Stimulated activated naive CD8-positive, alpha-beta T cell treated with anti-CD3 and anti-CD28 coated beads, Interleukin-15, amount 100 ng/mL, for 72 hours (primary cell): ENCODE data around the gene NME8.

ENCODE experiments used
- ATAC-seq: fragments of 150-1000 bp; cut with Tn5 transposase; 2 replicates; pipeline ENCODE4 v1.10.0; 2021; ENCODE audit warnings: mild to moderate bottlenecking, moderate library complexity
- DNase-seq, 2 donors: peaks; one replicate each; pipeline ENCODE4 v3.0.0; 2021 to 2022
- H3K27ac Mint-ChIP-seq, 2 donors: one replicate each; pipeline ENCODE4 v1.8.0; 2022; ENCODE audit warnings: mild to moderate bottlenecking in 2 of 2, mixed read lengths in 2 of 2, moderate library complexity in 2 of 2
- H3K27me3 Mint-ChIP-seq: one replicate; pipeline ENCODE4 v1.8.0; 2022; ENCODE audit warnings: mixed read lengths
- H3K4me1 Mint-ChIP-seq: one replicate; pipeline ENCODE4 v1.8.0; 2022; ENCODE audit warnings: mild to moderate bottlenecking, mixed read lengths
- H3K4me3 Mint-ChIP-seq, 2 donors: one replicate each; pipeline ENCODE4 v1.8.0; 2022; ENCODE audit warnings: mild to moderate bottlenecking in 2 of 2, mixed read lengths in 2 of 2, moderate library complexity in 1 of 2
- H3K9me3 Mint-ChIP-seq, 2 donors: one replicate each; pipeline ENCODE4 v1.8.0; 2022; ENCODE audit warnings: mixed read lengths in 2 of 2

NME8 gene

DNA sequence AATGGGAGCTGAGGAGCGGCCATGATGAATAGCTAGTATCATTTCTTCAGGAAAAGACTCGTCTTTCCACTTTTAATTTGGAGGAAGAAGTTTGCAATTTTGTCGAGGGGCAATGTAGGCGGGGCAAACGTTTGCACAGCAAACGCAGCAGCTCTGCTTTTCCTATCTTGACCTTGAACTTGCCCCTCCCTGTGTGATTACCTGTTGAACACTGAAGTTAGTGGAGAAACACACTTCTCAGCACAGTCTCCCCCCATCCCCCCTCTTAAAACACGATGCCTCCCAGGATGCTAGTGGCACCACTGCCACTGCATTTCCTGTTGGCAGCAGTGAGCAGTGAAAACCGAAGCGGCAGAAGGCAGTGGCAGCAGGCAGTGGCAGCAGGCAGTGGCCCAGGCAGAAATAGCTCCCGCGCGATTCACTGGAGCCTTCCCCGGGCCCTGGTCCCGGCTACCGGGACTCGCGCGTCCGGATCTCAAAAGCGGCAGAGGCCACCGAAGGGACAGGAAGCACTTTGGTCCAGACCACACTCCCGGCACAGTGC, 72.0 kb downstream of the NME8 start, which contains the start of gene EPDR1:
EPDR1 (plus strand) TSS at position 336 of the 544 bp plus-strand sequence. CDS start 300 bp downstream, outside the sequence.
- Mint-ChIP-seq H3K27ac (peak within 1 kb of the TSS in 1 of 2 donors; percentile 16), H3K9me3 (no peaks in the 10 kb centered on the region), H3K27me3 (peaks cover 69% of the 10 kb centered on the region), H3K4me3 (peak within 1 kb of the TSS; percentile 79 to 84), H3K4me1 (peaks cover 28% of the 10 kb centered on the region)
- ATAC-seq (peak; percentile 76), DNase-seq (peak in 1 of 2 donors; percentile 63)

DNA sequence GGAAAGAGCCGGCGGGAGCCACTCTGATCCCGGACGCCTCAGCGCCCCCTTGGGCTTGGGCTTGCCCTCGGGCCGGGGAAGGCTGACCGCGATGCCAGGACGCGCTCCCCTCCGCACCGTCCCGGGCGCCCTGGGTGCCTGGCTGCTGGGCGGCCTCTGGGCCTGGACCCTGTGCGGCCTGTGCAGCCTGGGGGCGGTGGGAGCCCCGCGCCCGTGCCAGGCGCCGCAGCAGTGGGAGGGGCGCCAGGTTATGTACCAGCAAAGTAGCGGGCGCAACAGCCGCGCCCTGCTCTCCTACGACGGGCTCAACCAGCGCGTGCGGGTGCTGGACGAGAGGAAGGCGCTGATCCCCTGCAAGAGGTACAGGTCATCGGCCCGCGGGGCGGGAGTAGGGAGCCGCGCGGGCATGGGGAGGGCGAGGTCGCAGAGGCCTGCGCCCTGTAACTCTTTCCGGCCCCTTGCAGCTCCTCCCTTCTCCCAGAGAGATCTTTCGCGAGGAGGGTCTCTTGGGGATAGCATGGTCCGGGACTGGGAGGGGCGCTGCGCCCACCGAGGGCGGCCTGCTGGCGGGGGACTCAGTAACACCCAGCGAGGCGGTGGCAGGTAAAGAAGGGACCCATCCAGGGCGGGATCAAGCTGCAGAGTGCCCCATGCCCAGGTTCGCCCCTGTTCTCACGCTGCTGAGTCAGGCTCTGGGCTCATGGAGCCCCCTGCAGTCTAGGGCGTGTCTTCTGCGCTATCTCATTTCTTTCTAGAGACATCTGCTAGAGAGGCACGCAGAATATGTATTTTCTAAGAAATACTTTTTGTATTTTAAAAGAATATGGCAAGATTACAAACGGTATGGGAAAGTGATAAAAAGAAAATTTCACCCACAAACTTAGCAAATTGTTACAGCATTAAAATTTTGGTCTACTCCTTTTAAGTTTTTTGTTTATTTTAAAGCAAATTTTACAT, 72.7 kb downstream of the NME8 start:
- Mint-ChIP-seq H3K9me3 (no peaks in the 10 kb centered on the region), H3K27me3 (peaks cover 62% of the 10 kb centered on the region), H3K4me1 (peaks cover 22% of the 10 kb centered on the region), H3K4me3 (peak overlapping the region; percentile 79 to 84), H3K27ac (no peak overlapping the region)
- DNase-seq (peak; percentile 32 to 35), ATAC-seq (peak; percentile 64)

GRCh38 chr7:37921876-37922275, 73.5 kb downstream of the NME8 start:
- no peak for DNase-seq
- Mint-ChIP-seq H3K4me1 (peaks cover 14% of the 10 kb centered on the region), H3K27me3 (peaks cover 54% of the 10 kb centered on the region), H3K27ac (no peak overlapping the region), H3K9me3 (no peaks in the 10 kb centered on the region), H3K4me3 (peak overlapping the region in 1 of 2 donors; percentile 50)
- ATAC-seq, result no peak

GRCh38 chr7:37923996-37924395, 75.6 kb downstream of the NME8 start:
- Mint-ChIP-seq H3K27ac (no peak overlapping the region), H3K27me3 (peaks cover 33% of the 10 kb centered on the region), H3K4me1 (peaks cover 7% of the 10 kb centered on the region), H3K4me3 (no peak overlapping the region), H3K9me3 (no peaks in the 10 kb centered on the region)
- DNase-seq, result no peak
- no peak for ATAC-seq

DNA sequence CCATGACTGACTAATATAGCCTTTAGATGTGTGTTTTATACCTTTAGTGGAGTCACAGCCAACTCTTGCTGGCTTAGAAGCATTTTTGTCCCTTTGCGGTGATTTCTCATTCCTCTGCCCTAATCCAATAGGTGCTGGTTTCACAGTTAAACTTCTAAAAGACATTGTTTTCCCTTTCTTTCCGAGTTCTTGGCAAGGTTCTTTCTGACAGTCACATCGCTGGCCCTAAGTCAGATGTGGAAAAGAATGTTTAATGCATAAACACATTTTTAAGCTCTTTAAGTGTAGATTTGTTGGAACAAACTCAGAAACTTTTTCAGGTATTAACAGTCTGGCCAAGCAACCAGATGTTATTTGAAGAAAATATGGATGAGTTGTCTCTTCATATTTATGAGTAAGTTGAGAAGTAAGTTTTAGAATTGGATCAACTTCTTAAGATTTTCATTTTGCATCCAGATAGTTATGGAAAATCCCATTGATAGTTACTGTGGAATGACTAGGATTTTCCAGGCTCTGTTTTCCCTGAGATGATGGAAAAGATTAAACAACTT, 76.2 kb downstream of the NME8 start:
- Mint-ChIP-seq H3K9me3 (no peaks in the 10 kb centered on the region), H3K27ac (no peak overlapping the region), H3K4me3 (no peak overlapping the region), H3K27me3 (peaks cover 27% of the 10 kb centered on the region), H3K4me1 (peaks cover 7% of the 10 kb centered on the region)
- ATAC-seq, result no peak
- no peak for DNase-seq

GRCh38 chr7:37925620-37926019, 77.2 kb downstream of the NME8 start:
- no peak for ATAC-seq

DNA sequence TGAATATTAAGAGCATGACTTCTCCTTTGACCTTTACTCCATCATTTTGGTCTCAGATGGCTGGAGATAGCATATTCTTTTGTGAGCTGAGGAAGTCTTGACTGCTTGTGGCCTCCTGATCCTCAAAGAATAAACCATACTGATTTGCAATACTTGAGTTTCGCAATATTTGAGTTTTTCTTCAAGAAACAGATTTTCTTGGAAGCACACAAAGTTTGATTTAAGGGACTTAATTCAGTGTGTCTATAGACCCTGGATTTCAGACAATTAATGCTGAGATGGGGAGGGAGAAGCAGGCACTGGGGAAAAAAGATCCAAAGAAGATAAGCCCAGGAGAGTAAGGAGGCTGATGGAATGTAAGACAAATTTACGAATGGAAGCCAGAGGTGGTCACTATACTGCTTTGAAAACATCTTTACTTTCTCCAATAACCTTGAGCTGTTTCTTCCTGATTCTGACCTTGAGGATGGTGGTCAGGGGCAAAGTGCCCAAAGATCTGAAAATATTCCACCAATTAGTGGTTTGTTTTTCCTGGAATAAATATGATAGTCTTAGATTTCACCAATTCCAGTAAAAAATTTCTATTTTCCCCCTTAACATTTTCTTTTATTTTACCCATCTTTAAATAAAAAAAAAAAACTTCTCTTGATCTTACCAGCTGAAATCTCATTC, 79.5 kb downstream of the NME8 start:
- Mint-ChIP-seq H3K4me3 (no peak overlapping the region), H3K4me1 (no peaks in the 10 kb centered on the region), H3K27ac (no peak overlapping the region), H3K27me3 (peaks cover 2% of the 10 kb centered on the region), H3K9me3 (no peaks in the 10 kb centered on the region)
- ATAC-seq (no peak), DNase-seq (no peak)

More at GRCh38 chr7:37925620-37926019, 77.2 kb downstream of the NME8 start:
- Mint-ChIP-seq H3K4me3 (no peak overlapping the region), H3K9me3 (no peaks in the 10 kb centered on the region), H3K27ac (no peak overlapping the region), H3K27me3 (peaks cover 17% of the 10 kb centered on the region), H3K4me1 (peaks cover under 1% of the 10 kb centered on the region)
- no peak for DNase-seq

DNA sequence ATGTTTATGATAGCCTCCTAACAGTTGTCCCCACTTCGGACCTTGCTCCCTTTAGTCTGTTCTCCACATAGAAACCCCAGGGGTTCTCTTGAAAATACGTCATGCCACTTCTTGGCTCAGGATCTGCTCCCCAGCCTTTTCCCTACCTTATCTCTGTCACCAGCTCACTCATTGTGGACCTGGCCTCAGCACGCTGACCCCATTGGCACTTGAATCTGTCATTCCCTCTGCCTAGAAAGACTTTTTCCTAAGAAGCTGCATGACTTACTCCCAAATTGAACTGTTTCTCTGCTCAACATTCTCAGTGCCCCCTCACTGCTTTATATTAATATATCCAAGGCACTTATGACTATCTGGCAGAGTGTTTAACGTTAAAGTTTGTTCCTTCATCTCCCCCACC, 80.5 kb downstream of the NME8 start:
- ATAC-seq (no peak), DNase-seq (no peak)
- H3K27ac Mint-ChIP-seq, result no peak overlapping the region
- H3K27me3 Mint-ChIP-seq, result no peaks in the 10 kb centered on the region
- H3K4me1 Mint-ChIP-seq, result no peaks in the 10 kb centered on the region
- no peak overlapping the region for H3K4me3 Mint-ChIP-seq
- no peaks in the 10 kb centered on the region for H3K9me3 Mint-ChIP-seq

- no peaks in the 10 kb centered on the region for H3K4me1 Mint-ChIP-seq
- H3K27ac Mint-ChIP-seq, result no peak overlapping the region
- no peaks in the 10 kb centered on the region for H3K9me3 Mint-ChIP-seq
- ATAC-seq, result no peak
- DNase-seq, result no peak
- H3K27me3 Mint-ChIP-seq, result no peaks in the 10 kb centered on the region
- no peak overlapping the region for H3K4me3 Mint-ChIP-seq
Measured at GRCh38 chr7:37930226-37930948, 82.0 kb downstream of the NME8 start.

GRCh38 chr7:37932543-37932942, 84.1 kb downstream of the NME8 start:
- Mint-ChIP-seq H3K27me3 (no peaks in the 10 kb centered on the region), H3K4me1 (no peaks in the 10 kb centered on the region), H3K27ac (no peak overlapping the region), H3K4me3 (no peak overlapping the region), H3K9me3 (peaks cover 7 to 11% of the 10 kb centered on the region in 2 donors)
- no peak for ATAC-seq
- DNase-seq, result no peak

- Mint-ChIP-seq H3K4me1 (no peaks in the 10 kb centered on the region), H3K27me3 (no peaks in the 10 kb centered on the region), H3K9me3 (peaks cover 7 to 11% of the 10 kb centered on the region in 2 donors), H3K27ac (no peak overlapping the region), H3K4me3 (no peak overlapping the region)
- ATAC-seq (no peak), DNase-seq (no peak)
Measured at GRCh38 chr7:37933018-37933566, 84.7 kb downstream of the NME8 start.

DNA sequence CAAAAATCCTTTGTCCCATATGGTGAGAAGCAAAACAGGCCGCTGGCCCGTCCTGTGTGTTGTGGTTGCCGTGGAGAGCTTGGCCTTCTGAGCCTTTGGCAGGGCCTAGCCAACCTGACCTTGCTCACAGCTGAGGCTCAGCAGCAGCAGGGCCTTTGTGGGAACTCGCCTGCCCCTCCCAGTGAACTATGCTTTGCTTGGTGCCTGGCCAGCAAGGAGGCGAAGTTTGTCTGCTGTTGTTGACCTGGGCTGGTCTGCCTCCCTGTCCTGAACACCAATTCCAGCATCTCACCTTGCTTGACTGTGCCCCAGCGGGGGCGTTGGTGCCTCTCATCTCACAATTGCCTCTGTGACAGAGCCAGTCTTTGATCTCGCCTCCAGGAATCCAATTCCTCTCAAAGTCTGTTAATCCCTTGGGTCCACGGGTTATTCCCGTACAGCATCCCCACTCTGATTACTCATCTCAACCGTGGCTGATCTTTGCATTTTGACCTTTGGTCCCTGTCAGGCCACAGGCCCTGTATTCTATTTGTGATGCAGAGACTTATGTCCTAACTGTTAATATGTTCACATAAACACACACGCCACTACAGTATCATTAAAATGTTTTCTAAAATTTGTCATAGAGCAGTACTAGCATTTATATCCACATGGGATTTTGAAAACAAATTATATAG, 94.7 kb downstream of the NME8 start:
- DNase-seq, result no peak
- Mint-ChIP-seq H3K27me3 (no peaks in the 10 kb centered on the region), H3K27ac (no peak overlapping the region)

GRCh38 chr7:37943905-37944736, 95.7 kb downstream of the NME8 start:
- ATAC-seq (no peak), DNase-seq (no peak)
- Mint-ChIP-seq H3K9me3 (peaks cover 0 to 5% of the 10 kb centered on the region in 2 donors), H3K4me1 (no peaks in the 10 kb centered on the region), H3K4me3 (no peak overlapping the region), H3K27me3 (no peaks in the 10 kb centered on the region), H3K27ac (no peak overlapping the region)

More for the DNA sequence above, 94.7 kb downstream of the NME8 start:
- H3K4me1 Mint-ChIP-seq, result no peaks in the 10 kb centered on the region
- ATAC-seq, result no peak
- peaks cover 0 to 5% of the 10 kb centered on the region in 2 donors for H3K9me3 Mint-ChIP-seq
- no peak overlapping the region for H3K4me3 Mint-ChIP-seq

DNA sequence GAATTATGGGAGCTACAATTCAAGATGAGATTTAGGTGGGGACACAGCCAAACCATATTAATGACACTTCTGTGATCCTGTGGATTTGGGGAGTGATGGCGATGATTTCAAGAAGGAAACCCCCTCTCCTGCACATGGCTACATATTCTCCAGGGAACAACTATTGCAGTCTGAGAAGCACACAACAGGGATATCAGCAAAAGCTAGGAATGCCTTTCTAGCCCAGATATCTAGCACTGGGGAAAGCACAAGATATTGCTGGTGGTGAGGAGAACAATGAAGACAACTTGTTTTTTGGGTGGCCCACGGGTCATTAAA, 96.3 kb downstream of the NME8 start:
- DNase-seq (no peak), ATAC-seq (no peak)
- Mint-ChIP-seq H3K27me3 (no peaks in the 10 kb centered on the region), H3K9me3 (peaks cover 0 to 5% of the 10 kb centered on the region in 2 donors), H3K4me3 (no peak overlapping the region), H3K4me1 (no peaks in the 10 kb centered on the region), H3K27ac (no peak overlapping the region)
